ENCODE results near the gene GOLGA6L26.
"Not testable (repeated sequence)": the region's sequence is repeated elsewhere in the genome, so short reads cannot be mapped to it uniquely, and the experiment has no call there.

- not testable (repeated sequence) for TF ChIP-seq CTCF (conservative IDR thresholded peaks at IDR 0.05; ENCODE audit: low read depth, low read length); EZH2phosphoT487 (IDR thresholded peaks at IDR 0.05; ENCODE audit: borderline replicate concordance, low read length); EZH2 (IDR thresholded peaks at IDR 0.05; ENCODE audit: low read length, unreplicated experiment)
These were observed 28.1 kb downstream of the GOLGA6L26 start for GRCh38 chr15:23305921-23306320.
